GM12875 (cell line): ENCODE data around the gene SNAP91.

Source experiments
- H3K4me3 ChIP-seq: one replicate; pipeline ENCODE4 v1.5.1; 2011; ENCODE audit warnings: low read depth, low read length, control low read depth
- CTCF ChIP-seq: IDR thresholded peaks from 2 replicates; pipeline ENCODE4 v1.5.1; 2011; ENCODE audit warnings: low read depth, mild to moderate bottlenecking, control low read depth, inconsistent platforms, low read length, moderate library complexity, borderline replicate concordance; ENCODE audit not compliant: insufficient read depth

Gene SNAP91

GRCh38 chr6:83702749-83703148 is 6.2 kb downstream of the SNAP91 start:
- H3K4me3 ChIP-seq = no peak overlapping the region
- TF ChIP-seq CTCF = no peak

GRCh38 chr6:83702077-83702476 is 6.8 kb downstream of the SNAP91 start:
- TF ChIP-seq CTCF = no peak
- H3K4me3 ChIP-seq = no peak overlapping the region

GRCh38 chr6:83696674-83697073 is 12.2 kb downstream of the SNAP91 start:
- H3K4me3 ChIP-seq = no peak overlapping the region
- TF ChIP-seq CTCF = no peak

- no peak for TF ChIP-seq CTCF
- H3K4me3 ChIP-seq = no peak overlapping the region
Measured at GRCh38 chr6:83685481-83685880, 23.4 kb downstream of the SNAP91 start.

- no peak for TF ChIP-seq CTCF
- no peak overlapping the region for H3K4me3 ChIP-seq
Measured at GRCh38 chr6:83677791-83678190, 31.1 kb downstream of the SNAP91 start.

- TF ChIP-seq CTCF = no peak
- H3K4me3 ChIP-seq = no peak overlapping the region
Measured at GRCh38 chr6:83637953-83638352, 70.9 kb downstream of the SNAP91 start.

- H3K4me3 ChIP-seq = no peak overlapping the region
- TF ChIP-seq CTCF = no peak
Measured at GRCh38 chr6:83636800-83637199, 72.1 kb downstream of the SNAP91 start.
